ENCODE measurements around the gene MMP25. TPM values are rescaled to one million over a fixed set of nuclear protein-coding genes. Genes with fewer than 3 reads are reported as not detected.

The MMP25 gene
- total RNA-seq, 1 experiment from 2014 or later: 0.67 TPM

DNA sequence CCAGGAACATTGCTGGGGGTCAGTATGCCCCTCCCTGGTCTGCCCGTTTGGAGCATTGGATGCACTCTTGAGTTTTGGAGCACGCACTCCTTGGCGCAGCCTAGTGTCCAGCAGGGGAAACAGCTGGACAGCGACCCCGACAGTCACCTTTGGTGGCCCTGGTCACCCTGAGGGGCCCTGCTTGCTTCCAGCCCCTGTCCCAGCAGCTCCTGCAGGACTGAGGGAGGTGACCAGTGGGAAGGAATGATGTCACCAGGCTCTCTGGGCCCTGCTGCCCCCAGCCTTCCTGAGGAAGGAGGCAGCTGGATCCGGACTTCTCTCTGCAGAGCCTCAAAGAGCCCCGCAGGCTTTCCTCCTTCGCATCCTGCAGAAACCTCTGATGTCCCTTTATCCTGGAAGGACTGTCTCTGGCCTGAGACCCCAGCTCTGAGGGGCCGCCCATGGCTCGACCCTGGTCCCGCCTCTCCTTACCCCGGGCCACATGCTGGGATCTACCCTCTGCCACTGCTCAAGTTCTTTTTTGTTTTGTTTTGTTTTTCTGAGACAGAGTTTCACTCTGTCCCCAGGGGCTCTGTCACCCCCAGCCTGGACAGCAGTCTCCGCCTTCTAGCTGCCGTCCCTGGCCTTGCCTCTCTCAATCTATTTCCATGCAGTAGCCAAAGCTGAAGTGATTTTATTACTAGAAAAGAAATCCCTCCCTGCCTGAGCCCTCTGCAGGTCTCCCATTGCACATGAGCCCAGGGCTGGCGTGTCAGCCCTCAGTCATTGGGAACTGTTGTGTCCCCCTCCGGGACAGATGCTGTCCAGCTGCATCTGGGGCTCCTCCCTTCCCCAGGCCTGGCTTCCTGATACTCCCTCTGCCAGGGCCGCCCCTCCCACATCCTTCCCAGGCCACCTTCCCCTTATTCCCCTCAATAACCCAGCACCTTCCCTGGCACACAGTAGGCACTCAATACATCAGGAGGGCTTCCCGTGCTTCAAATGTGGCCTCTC is 41.2 kb downstream of the MMP25 start:
- CTCF ChIA-PET: interaction anchor here (0.6 to 1.2 kb wide), 2 partner anchors 10 to 28 kb away, joined by 3 to 4 read pairs; no protein-coding TSS in a partner anchor
- POLR2A ChIA-PET: no interaction called here
- H3K36me3 ChIP-seq (ENCODE audit: control insufficient read depth, insufficient read depth, low read length): no peaks in the 10 kb centered on the region
- no peaks in the 10 kb centered on the region for H3K27me3 ChIP-seq (ENCODE audit: control insufficient read depth, insufficient read depth, low read length)
- peak; percentile 61 for ATAC-seq
- no peak for DNase-seq (ENCODE audit: low read depth, low spot score)
- intact Hi-C loops (cut with micrococcal nuclease; ENCODE audit: unreplicated experiment) (no loop called here), in situ Hi-C loops (cut with HindIII; ENCODE audit: low pct_unique_long_range_greater_than_20kb, low sequenced_read_pairs) (no loop called here)
- no peaks in the 10 kb centered on the region for H3K4me1 ChIP-seq (ENCODE audit: control insufficient read depth, insufficient read depth, low read length)
- H3K4me3 ChIP-seq (ENCODE audit: low read depth in 2 of 2, low read length in 2 of 2): no peak overlapping the region
- no peaks in the 10 kb centered on the region for H3K9me3 ChIP-seq (ENCODE audit: control insufficient read depth, insufficient read depth, low read depth, low read length)
- no peak overlapping the region for H3K27ac ChIP-seq (ENCODE audit: low read length)
- BruUV-seq (replicated peaks): no TSS peak
- TF ChIP-seq, protein P1, sequence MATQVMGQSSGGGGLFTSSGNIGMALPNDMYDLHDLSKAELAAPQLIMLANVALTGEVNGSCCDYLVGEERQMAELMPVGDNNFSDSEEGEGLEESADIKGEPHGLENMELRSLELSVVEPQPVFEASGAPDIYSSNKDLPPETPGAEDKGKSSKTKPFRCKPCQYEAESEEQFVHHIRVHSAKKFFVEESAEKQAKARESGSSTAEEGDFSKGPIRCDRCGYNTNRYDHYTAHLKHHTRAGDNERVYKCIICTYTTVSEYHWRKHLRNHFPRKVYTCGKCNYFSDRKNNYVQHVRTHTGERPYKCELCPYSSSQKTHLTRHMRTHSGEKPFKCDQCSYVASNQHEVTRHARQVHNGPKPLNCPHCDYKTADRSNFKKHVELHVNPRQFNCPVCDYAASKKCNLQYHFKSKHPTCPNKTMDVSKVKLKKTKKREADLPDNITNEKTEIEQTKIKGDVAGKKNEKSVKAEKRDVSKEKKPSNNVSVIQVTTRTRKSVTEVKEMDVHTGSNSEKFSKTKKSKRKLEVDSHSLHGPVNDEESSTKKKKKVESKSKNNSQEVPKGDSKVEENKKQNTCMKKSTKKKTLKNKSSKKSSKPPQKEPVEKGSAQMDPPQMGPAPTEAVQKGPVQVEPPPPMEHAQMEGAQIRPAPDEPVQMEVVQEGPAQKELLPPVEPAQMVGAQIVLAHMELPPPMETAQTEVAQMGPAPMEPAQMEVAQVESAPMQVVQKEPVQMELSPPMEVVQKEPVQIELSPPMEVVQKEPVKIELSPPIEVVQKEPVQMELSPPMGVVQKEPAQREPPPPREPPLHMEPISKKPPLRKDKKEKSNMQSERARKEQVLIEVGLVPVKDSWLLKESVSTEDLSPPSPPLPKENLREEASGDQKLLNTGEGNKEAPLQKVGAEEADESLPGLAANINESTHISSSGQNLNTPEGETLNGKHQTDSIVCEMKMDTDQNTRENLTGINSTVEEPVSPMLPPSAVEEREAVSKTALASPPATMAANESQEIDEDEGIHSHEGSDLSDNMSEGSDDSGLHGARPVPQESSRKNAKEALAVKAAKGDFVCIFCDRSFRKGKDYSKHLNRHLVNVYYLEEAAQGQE (IDR thresholded peaks at IDR 0.05; ENCODE audit: insufficient read depth in 1 of 2, low read depth in 2 of 2, low read length in 1 of 2): peak; percentile 23 to 66; a peak in 3 of 4 replicates
- TF ChIP-seq SIN3A (IDR thresholded peaks at IDR 0.05; ENCODE audit: borderline replicate concordance, insufficient read depth, low read depth, low read length): no peak
- TF ChIP-seq, protein P2, sequence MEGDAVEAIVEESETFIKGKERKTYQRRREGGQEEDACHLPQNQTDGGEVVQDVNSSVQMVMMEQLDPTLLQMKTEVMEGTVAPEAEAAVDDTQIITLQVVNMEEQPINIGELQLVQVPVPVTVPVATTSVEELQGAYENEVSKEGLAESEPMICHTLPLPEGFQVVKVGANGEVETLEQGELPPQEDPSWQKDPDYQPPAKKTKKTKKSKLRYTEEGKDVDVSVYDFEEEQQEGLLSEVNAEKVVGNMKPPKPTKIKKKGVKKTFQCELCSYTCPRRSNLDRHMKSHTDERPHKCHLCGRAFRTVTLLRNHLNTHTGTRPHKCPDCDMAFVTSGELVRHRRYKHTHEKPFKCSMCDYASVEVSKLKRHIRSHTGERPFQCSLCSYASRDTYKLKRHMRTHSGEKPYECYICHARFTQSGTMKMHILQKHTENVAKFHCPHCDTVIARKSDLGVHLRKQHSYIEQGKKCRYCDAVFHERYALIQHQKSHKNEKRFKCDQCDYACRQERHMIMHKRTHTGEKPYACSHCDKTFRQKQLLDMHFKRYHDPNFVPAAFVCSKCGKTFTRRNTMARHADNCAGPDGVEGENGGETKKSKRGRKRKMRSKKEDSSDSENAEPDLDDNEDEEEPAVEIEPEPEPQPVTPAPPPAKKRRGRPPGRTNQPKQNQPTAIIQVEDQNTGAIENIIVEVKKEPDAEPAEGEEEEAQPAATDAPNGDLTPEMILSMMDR (IDR thresholded peaks at IDR 0.05): peak; percentile 68

DNA sequence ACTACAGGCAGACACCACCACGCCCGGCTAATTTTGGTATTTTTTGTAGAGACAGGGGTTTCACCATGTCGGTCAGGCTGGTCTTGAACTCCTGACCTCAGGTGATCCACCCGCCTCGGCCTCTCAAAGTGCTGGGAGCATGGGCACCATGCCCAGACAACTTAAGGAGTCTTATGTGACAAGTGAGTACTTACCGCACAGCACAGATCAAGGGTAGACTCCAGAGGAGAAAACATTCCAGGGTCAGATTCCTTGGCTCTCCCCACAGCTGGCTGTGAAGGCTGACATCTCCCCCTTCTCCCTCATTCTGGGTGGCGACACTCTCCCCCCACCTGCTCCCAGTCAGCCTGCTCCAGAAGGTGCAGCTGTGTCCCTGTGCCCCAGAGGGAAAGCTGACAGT is 42.1 kb downstream of the MMP25 start:
- H3K9me3 ChIP-seq (ENCODE audit: control insufficient read depth, insufficient read depth, low read depth, low read length): no peaks in the 10 kb centered on the region
- DNase-seq (ENCODE audit: low read depth, low spot score): no peak
- TF ChIP-seq, protein P1 (IDR thresholded peaks at IDR 0.05; ENCODE audit: insufficient read depth in 1 of 2, low read depth in 2 of 2, low read length in 1 of 2): no peak
- TF ChIP-seq, protein P2 (IDR thresholded peaks at IDR 0.05): no peak
- no peak for TF ChIP-seq POLR2AphosphoS5 (IDR thresholded peaks at IDR 0.05; ENCODE audit: low read depth, low read length)
- no peak for TF ChIP-seq TCF7L2 (IDR thresholded peaks at IDR 0.05; ENCODE audit: low read depth, low read length)
- TF ChIP-seq SIN3A (IDR thresholded peaks at IDR 0.05; ENCODE audit: borderline replicate concordance, insufficient read depth, low read depth, low read length): no peak
- no peaks in the 10 kb centered on the region for H3K4me1 ChIP-seq (ENCODE audit: control insufficient read depth, insufficient read depth, low read length)
- BruUV-seq (replicated peaks): no TSS peak
- in situ Hi-C loops (cut with HindIII; ENCODE audit: low pct_unique_long_range_greater_than_20kb, low sequenced_read_pairs): no loop called here
- no peak for ATAC-seq
- H3K36me3 ChIP-seq (ENCODE audit: control insufficient read depth, insufficient read depth, low read length): no peaks in the 10 kb centered on the region
- ChIA-PET POLR2A (no interaction called here), CTCF (interaction anchor here (0.6 to 0.9 kb wide), 2 partner anchors 26 to 1306 kb away, joined by 3 to 4 read pairs; partner anchors contain the start of genes NUBP2 and SPSB3)
- no peak overlapping the region for H3K27ac ChIP-seq (ENCODE audit: low read length)
- H3K27me3 ChIP-seq (ENCODE audit: control insufficient read depth, insufficient read depth, low read length): no peaks in the 10 kb centered on the region
- intact Hi-C loops (cut with micrococcal nuclease; ENCODE audit: unreplicated experiment): no loop called here
- H3K4me3 ChIP-seq (ENCODE audit: low read depth in 2 of 2, low read length in 2 of 2): no peak overlapping the region

Data from Panc1 (cell line).